HG03066 (cell line): ENCODE measurements around the gene RHOXF2B.

Source experiments
- ATAC-seq: cut with Tn5 transposase; IDR thresholded peaks from one replicate; pipeline ENCODE4 v1.9.1; 2021; ENCODE audit warnings: low read depth; ENCODE audit not compliant: unreplicated experiment

RHOXF2B gene

GRCh38 chrX:120022763-120023162 is 54.7 kb downstream of the RHOXF2B start:
- ATAC-seq, result no peak
